Upper lobe of left lung (tissue), 6 donors: ENCODE results near the gene VTCN1. TPM values are rescaled to one million over a fixed set of nuclear protein-coding genes. Genes with fewer than 3 reads are reported as not detected.

ENCODE experiments used
- ATAC-seq, 2 donors: fragments of 200-7000 bp; cut with Tn5 transposase; one replicate each; pipeline ENCODE4 v1.9.1; 2022; ENCODE audit warnings: mild to moderate bottlenecking in 2 of 2, moderate library complexity in 2 of 2; ENCODE audit not compliant: low FRiP score in 2 of 2
- DNase-seq, 2 donors: peaks; one replicate each; pipeline ENCODE4 v3.0.0-alpha.2; 2019 to 2020
- H3K27ac ChIP-seq, 4 donors: fragments of 200-600 bp; sonication (generic); one replicate each; pipeline ENCODE4 v1.5.1; 2016 to 2019
- H3K27me3 ChIP-seq, 4 donors: fragments of 200-600 bp; sonication (generic); one replicate each; pipeline ENCODE4 v1.5.1; 2017 to 2019
- H3K36me3 ChIP-seq, 4 donors: fragments of 200-600 bp; sonication (generic); one replicate each; pipeline ENCODE4 v1.5.1; 2016 to 2019
- H3K4me1 ChIP-seq, 4 donors: fragments of 200-600 bp; sonication (generic); one replicate each; pipeline ENCODE4 v1.5.1; 2018 to 2019
- H3K4me3 ChIP-seq, 4 donors: fragments of 200-600 bp; sonication (generic); one replicate each; pipeline ENCODE4 v1.5.1; 2017 to 2019; ENCODE audit warnings: mild to moderate bottlenecking in 2 of 4, moderate library complexity in 1 of 4
- H3K9me3 ChIP-seq, 4 donors: fragments of 200-600 bp; sonication (generic); one replicate each; pipeline ENCODE4 v1.5.1; 2018 to 2019
- EP300 ChIP-seq, 4 donors: sonication (generic); formaldehyde crosslinking; IDR thresholded peaks; one replicate each; pipeline ENCODE4 v1.5.1; 2017; ENCODE audit warnings: antibody characterized with exemption in 4 of 4, control low read depth in 2 of 4
- POLR2A ChIP-seq, 4 donors: fragments of 450-650 bp; IDR thresholded peaks; one replicate each; pipeline ENCODE4 v1.5.1; 2016 to 2017; ENCODE audit warnings: antibody characterized with exemption in 4 of 4, mild to moderate bottlenecking in 2 of 4
- POLR2AphosphoS5 ChIP-seq, 2 donors: sonication (generic); formaldehyde crosslinking; IDR thresholded peaks; one replicate each; pipeline ENCODE4 v1.5.1; 2017; ENCODE audit warnings: antibody characterized with exemption in 2 of 2
- WGBS, 2 donors: methylation state at CpG; one replicate each; pipeline ENCODE4 v1.1.5; 2017 to 2018; 5-methylcytosine and 5-hydroxymethylcytosine counted together
- total RNA-seq, 6 donors: library from RNA; depleted of rRNA in 4 of 6; stranded (reverse); fragments of >200 nt in 4 of 6; gene quantifications; one replicate each; pipeline versions ENCODE4 v1.1.0 to v1.2.1, GENCODE V29; 2016 to 2021
- TF ChIP-seq, protein P1 (sequence below), 6 experiments: fragments of 450-650 bp in 4 of 6; fragments of 200-600 bp in 2 of 6; sonication (generic) in 2 of 6; IDR thresholded peaks; one replicate each; pipeline ENCODE4 v1.5.1; 2016 to 2019; ENCODE audit warnings: antibody characterized with exemption in 6 of 6
- donor health status: DM: no; HTN: no; CAD: no; lungs with moderate emphysema.
- donor health status: DM: no; HTN: yes; CAD: no; lungs with severe emphysema.

Gene VTCN1
- total RNA-seq, 6 donors from 2014 or later = 0.44 to 1.7 (median 1.2) TPM; not detected in 3

DNA sequence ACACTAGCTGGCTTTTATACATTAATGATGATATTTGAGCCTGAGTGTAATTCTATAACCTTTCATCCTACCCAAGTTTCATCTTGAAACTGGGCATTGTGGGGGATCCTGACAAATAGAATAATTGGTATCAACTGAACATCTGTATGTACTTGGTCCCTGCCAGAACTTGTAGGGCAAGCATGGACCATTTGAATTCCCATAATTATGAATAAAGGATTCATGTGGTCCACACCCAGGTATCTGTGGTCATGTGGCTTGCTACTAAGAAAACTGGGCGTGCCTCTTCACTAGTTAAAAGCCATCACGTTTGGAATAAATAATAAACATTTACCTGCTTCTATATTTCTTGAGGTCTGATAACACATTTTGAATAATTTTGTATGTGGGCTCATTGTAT lies 20.6 kb upstream of the VTCN1 start:
- Histone ChIP-seq H3K36me3 (no peaks in the 10 kb centered on the region), H3K27me3 (no peaks in the 10 kb centered on the region), H3K4me1 (peaks cover 0 to 12% (median 4%) of the 10 kb centered on the region in 4 donors), H3K4me3 (no peak overlapping the region), H3K9me3 (no peaks in the 10 kb centered on the region), H3K27ac (no peak overlapping the region)
- DNase-seq (no peak), ATAC-seq (no peak)
- 40 to 50% methylated on average over 2 of the region's 2 CpGs for WGBS, 2 donors
- TF ChIP-seq POLR2A (IDR thresholded peaks at IDR 0.05) (no peak), POLR2AphosphoS5 (IDR thresholded peaks at IDR 0.05) (no peak), EP300 (IDR thresholded peaks at IDR 0.05) (no peak)
- TF ChIP-seq, protein P1, sequence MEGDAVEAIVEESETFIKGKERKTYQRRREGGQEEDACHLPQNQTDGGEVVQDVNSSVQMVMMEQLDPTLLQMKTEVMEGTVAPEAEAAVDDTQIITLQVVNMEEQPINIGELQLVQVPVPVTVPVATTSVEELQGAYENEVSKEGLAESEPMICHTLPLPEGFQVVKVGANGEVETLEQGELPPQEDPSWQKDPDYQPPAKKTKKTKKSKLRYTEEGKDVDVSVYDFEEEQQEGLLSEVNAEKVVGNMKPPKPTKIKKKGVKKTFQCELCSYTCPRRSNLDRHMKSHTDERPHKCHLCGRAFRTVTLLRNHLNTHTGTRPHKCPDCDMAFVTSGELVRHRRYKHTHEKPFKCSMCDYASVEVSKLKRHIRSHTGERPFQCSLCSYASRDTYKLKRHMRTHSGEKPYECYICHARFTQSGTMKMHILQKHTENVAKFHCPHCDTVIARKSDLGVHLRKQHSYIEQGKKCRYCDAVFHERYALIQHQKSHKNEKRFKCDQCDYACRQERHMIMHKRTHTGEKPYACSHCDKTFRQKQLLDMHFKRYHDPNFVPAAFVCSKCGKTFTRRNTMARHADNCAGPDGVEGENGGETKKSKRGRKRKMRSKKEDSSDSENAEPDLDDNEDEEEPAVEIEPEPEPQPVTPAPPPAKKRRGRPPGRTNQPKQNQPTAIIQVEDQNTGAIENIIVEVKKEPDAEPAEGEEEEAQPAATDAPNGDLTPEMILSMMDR (IDR thresholded peaks at IDR 0.05) = no peak

DNA sequence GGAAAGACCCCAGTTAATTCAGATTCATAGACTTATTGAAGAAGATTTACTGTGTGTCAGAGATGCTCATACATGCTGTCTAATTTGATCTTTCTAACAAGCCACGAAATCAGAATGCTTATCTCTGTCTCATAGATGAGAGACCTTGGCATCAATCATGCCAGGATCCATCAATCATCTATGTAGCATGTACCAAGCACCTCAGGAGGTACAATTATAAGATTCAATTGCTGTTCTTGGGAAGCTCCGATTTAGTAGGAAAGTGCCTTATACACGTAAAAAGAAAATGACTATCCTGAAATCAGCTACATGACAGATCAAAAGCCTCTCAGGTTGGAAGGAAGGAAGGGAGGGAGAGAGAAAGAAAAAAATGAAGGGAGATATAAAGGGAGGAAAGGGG lies 18.5 kb upstream of the VTCN1 start:
- no peak for DNase-seq
- Histone ChIP-seq H3K27me3 (no peaks in the 10 kb centered on the region), H3K4me1 (peaks cover 0 to 12% (median 4%) of the 10 kb centered on the region in 4 donors), H3K27ac (no peak overlapping the region), H3K4me3 (no peak overlapping the region), H3K36me3 (no peaks in the 10 kb centered on the region), H3K9me3 (no peaks in the 10 kb centered on the region)
- TF ChIP-seq, protein P1 (IDR thresholded peaks at IDR 0.05) = no peak
- TF ChIP-seq POLR2A (IDR thresholded peaks at IDR 0.05) = no peak
- TF ChIP-seq POLR2AphosphoS5 (IDR thresholded peaks at IDR 0.05) = no peak
- no peak for TF ChIP-seq EP300 (IDR thresholded peaks at IDR 0.05)
- WGBS, 2 donors = 84 to 92% methylated on average over 3 of the region's 3 CpGs
- no peak for ATAC-seq

DNA sequence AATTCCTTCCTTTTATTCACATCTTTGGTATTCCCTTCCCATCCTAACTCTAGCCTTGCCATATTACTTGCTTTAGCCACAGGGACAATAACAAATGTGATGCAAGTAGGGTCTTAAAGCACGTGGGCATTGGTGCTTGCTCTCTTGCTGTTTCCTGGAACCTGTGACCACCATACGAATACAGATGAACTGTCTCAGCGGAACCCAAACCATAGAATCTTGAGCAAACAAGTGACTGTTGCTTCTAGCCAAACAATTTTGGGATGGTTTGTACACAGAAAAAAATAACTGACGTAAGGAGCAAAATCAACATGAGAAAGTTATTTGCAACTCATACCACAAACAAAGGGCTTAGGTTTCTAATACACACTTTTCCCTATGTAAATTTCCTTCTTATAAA lies 15.2 kb upstream of the VTCN1 start:
- no peaks in the 10 kb centered on the region for H3K27me3 ChIP-seq
- H3K4me1 ChIP-seq = no peaks in the 10 kb centered on the region
- H3K27ac ChIP-seq = no peak overlapping the region
- H3K9me3 ChIP-seq = no peaks in the 10 kb centered on the region
- ATAC-seq = no peak
- 77 to 83% methylated on average over 4 of the region's 4 CpGs for WGBS, 2 donors
- H3K4me3 ChIP-seq = no peak overlapping the region
- no peak for DNase-seq
- TF ChIP-seq POLR2A (IDR thresholded peaks at IDR 0.05) = no peak
- no peak for TF ChIP-seq EP300 (IDR thresholded peaks at IDR 0.05)
- TF ChIP-seq, protein P1 (IDR thresholded peaks at IDR 0.05) = no peak
- no peak for TF ChIP-seq POLR2AphosphoS5 (IDR thresholded peaks at IDR 0.05)
- H3K36me3 ChIP-seq = no peaks in the 10 kb centered on the region

DNA sequence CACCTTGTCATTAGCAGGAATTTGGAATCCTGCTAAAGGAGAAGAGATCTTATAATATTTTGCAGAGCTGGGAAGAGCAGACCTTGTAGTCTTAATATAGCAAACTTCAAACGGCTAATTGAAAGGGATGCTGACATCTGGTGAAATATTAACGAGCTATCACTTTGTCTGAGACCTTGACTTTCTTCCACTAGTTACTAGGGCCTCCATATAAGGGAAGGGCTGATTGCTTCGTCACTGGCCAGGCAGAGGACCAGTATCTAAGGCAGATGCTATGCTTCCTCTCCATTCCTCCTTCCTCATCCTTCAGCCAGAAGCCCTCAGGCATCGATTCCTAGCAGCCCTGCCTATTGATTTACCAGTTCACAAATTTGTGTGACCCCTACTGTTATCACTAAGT lies 6.0 kb upstream of the VTCN1 start:
- Histone ChIP-seq H3K4me1 (no peaks in the 10 kb centered on the region), H3K27ac (no peak overlapping the region), H3K36me3 (no peaks in the 10 kb centered on the region), H3K4me3 (no peak overlapping the region), H3K27me3 (no peaks in the 10 kb centered on the region), H3K9me3 (peaks cover 0 to 2% (median 0%) of the 10 kb centered on the region in 4 donors)
- TF ChIP-seq POLR2AphosphoS5 (IDR thresholded peaks at IDR 0.05) (no peak), POLR2A (IDR thresholded peaks at IDR 0.05) (no peak), EP300 (IDR thresholded peaks at IDR 0.05) (no peak)
- TF ChIP-seq, protein P1 (IDR thresholded peaks at IDR 0.05) = no peak
- ATAC-seq = no peak
- WGBS, 2 donors = 55 to 69% methylated on average over 4 of the region's 4 CpGs
- no peak for DNase-seq

DNA sequence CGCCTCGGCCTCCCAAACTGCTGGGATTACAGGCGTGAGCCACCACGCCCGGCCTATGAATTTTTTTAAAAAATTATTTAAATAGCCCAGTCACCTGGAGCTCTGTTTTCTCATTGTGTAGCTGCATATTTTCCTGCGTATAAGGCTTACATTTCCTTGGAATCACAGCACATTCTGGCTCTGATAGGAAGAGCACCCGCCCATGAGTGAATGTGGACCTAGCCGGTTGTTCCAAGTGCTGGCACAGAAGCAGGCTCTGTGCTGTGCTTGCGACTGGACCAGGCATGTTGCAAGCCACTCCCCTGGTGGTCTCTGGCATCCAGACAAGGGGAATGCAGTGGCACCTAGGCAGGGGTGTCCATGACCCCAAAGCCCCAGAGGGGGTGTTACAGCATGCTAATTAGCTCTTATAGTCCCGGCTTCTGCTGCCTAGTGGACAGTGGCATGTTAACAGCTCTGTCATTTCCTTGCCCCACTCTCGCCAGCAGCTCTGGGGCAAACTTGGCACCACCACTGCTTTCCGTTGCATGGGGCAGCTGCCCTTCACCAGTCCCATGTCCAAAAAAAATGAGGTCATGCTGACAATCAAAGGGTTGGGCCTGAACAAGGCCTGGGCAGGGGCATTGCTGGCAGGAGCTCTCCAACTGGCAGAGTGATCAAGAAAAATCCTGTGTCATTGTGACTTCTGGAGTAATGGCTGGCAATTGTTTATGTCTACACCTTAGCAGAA lies 5.2 kb upstream of the VTCN1 start:
- Histone ChIP-seq H3K27me3 (no peaks in the 10 kb centered on the region), H3K4me1 (peaks cover 0 to 2% (median 0%) of the 10 kb centered on the region in 4 donors), H3K27ac (no peak overlapping the region), H3K9me3 (peaks cover 0 to 2% (median 0%) of the 10 kb centered on the region in 4 donors), H3K36me3 (no peaks in the 10 kb centered on the region), H3K4me3 (no peak overlapping the region)
- 89 to 94% methylated on average over 8 to 12 of the region's 12 CpGs for whole genome bisulfite sequencing, 2 donors
- TF ChIP-seq POLR2A (IDR thresholded peaks at IDR 0.05) (no peak), POLR2AphosphoS5 (IDR thresholded peaks at IDR 0.05) (no peak), EP300 (IDR thresholded peaks at IDR 0.05) (no peak)
- ATAC-seq (no peak), DNase-seq (no peak)
